GM18907 (cell line): ENCODE results near the gene ASGR1.
"Not testable (repeated sequence)": the region's sequence is repeated elsewhere in the genome, so short reads cannot be mapped to it uniquely, and the experiment has no call there.

Source experiments
- ATAC-seq: cut with Tn5 transposase; IDR thresholded peaks from one replicate; pipeline ENCODE4 v1.9.1; 2021; ENCODE audit warnings: mild to moderate bottlenecking, moderate library complexity; ENCODE audit not compliant: unreplicated experiment

ASGR1 gene

DNA sequence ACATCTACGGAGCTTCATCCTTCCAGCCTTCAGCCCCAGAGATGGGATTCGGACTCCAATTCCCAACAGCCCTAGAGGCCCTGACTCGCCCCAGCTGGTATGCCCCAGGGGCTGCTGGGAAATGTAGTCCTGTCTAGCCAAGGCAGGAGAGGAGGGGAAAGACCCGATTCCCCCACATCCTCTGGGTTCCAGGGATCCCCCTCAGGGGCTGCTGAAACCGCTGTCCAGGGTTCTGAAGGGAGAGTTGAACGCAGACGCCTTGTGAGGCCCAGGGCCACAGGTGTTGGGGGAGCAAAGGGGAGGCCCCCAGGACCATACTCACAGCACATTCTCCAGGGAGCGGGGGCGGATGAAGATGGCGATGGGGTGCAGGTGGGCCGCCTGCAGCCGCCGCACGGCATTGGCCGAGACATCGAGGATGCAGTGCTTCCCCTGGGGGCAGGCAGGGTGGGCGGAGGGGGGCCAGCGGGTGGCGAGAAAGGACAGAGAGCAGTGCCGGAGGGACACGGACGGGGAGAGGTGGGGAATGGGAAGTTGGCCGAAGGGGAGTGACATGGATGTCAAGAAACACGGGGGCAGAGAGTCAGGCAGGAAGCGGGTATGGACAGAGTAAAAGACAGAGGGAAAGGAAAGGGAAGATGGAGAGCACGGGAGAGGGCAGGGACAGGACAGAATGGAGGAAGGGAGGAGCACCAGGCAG lies 12.6 kb upstream of the ASGR1 start:
- no peak for ATAC-seq

DNA sequence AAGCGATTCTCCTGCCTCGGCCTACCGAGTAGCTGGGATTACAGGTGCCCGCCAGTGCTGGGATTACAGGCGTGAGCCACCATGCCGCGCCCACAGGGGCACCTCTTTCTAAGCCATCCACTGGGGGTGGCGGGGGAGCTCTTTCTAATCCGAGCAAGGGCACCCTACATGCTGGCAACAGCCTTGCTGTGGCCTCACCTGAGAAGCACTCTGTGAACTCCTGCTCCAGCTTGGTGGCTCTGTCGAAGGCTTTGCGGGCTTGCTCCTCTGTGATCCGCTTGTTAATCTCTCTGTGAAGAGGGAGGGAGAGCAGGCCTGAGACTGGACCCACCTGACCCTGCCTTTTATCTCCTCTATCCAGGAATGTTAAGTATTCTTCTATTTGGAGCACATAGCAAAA lies 11.9 kb upstream of the ASGR1 start:
- no peak for ATAC-seq

DNA sequence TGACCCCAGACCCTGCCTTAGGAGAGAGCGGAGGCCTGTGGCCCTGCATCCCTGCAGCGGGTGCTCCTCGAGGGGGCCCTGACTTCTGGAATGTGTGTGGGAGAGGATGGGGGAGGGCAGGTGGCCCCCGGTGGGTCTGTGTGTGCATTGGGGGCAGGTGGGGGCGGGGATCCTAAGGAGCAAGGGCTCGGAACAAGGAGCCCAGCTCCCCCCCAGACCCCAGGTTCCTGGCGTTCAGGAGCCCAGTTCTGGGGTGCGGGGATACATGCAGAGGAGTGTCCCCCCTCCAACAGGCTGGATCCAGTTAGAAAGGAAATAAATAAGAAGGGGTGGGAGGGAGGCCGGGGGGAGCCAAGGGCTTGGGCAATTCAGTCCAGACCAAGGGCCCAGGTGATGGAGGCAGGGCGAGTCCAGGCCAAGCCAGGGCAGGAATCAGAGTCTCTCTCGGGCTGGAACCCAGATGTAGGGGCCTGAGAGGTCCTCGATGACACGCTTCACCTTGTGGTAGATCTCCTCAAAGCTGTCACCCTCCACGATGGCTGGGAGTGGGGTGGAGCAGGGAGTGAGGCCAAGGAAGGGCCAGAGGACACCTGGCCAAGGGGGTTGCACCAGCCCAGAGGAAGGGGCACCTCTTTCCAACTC lies 11.2 kb upstream of the ASGR1 start:
- ATAC-seq = no peak

DNA sequence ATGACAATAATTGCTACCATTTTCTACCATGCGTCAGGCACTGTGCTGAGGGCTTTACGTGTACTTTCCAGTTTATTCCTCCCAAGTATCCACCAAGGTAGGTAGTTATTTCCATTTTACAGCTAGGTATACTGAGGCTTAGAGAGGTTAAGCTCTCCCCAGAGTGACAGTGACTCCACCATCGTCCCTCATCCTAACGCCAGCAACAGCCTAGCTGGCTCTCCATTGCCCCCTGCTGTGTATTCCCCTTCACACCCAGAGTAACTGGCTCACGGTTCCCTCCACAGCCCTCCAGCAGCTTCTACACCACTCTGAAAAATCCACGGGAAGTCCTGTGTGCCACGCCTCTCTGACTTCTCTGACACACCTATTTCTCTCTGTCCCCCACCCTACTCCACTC lies 7.1 kb upstream of the ASGR1 start:
- no peak for ATAC-seq

DNA sequence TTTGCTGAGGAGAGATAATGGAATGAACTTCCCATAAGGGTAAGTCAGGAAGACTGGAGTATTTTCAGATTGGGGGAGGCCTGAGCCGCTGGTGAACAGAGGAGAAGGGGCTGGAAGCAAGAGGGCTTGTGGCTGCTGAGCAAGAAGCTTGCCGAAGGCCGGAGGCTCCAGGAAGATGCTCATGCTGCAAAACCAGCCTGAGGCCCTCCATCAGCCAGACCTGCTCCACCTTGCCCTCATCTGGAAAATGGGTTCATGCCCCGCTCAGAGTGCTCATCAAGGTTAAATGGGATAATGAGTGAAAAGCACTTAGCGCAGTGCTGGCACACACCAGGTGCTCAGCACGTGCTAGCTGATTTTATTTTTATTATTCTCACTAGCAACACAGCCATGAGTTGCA lies 5.5 kb upstream of the ASGR1 start:
- ATAC-seq = no peak

DNA sequence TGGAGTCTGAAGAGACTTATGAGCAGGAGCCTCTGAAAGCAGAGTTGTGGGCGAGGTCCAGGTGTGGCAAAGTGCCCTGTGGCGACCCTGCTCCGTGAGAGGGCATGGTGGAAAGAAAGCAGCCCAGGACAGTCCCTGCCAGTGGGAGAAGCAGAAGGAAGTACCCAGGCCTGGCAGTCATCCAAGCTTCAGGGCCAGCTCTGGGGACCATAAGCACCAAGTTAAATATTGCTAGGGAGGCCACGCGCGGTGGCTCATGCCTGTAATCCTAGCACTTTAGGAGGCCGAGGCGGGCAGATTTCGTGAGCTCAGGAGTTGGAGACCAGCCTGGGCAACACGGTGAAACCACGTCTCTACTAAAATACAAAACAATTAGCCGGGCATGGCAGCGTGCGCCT lies 4.9 kb upstream of the ASGR1 start:
- ATAC-seq = no peak

DNA sequence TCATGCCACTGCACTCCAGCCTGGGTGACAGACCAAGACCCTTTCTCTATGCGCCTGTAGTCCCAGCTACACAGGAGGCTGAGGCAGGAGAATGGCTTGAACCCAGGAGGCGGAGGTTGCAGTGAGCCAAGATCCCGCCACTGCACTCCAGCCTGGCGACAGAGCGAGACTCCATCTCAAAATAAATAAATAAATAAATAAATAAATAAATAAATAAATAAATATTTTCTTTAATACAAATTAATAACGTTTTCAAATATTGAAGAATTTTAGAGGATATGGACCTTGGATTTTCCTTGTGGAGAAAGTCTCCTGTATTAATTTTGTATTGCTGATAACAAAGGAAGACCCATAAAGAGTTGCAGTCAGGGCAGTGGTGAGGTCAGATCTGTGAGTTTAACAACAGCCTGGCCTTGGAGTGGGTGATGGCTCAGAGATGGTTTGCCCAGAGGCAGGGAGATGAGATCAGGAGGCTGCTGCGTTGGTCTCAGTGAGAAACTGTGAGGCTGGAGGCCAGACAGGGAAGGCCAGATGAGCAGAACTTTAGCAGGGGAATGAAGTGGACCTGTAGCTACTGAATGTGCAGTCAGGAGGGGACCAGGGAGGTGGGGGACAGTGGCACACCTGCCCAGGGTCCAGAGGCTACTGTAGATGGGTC lies 4.4 kb upstream of the ASGR1 start:
- no peak for ATAC-seq

DNA sequence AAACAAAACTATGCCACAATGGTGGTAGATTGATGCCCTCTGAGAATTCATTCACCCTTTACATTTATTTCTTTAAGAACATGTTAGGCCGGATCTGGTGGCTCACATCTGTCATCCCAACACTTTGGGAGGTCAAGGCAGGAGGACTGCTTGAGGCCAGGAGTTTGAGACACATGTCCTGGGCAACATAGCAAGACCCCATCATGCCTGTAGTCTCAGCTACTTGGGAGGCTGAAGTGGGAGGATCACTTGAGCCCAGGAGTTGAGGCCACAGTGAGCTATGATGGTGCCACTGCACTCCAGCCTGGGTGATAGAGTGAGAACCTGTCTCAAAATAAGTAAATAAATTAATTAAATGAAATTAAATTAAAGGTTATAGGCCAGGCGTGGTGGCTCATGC lies 2.9 kb upstream of the ASGR1 start:
- not testable (repeated sequence) for ATAC-seq

DNA sequence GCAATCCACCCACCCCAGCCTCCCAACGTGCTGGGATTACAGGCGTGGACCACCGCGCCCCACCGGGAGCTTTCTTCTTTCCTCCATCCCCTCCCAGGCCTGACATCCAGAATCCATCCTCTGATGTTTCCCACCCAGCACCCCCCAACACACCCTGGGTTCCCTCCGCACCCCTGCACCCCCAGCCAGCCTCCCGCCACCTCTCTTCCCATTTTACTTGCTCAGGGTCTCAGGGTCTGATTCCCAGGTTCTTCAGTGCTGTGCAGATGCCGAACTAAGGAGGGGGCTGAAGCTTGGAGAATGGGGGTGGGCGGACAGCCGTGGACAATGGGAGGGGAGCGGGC lies 225 bp downstream of the ASGR1 start:
- ATAC-seq = no peak

DNA sequence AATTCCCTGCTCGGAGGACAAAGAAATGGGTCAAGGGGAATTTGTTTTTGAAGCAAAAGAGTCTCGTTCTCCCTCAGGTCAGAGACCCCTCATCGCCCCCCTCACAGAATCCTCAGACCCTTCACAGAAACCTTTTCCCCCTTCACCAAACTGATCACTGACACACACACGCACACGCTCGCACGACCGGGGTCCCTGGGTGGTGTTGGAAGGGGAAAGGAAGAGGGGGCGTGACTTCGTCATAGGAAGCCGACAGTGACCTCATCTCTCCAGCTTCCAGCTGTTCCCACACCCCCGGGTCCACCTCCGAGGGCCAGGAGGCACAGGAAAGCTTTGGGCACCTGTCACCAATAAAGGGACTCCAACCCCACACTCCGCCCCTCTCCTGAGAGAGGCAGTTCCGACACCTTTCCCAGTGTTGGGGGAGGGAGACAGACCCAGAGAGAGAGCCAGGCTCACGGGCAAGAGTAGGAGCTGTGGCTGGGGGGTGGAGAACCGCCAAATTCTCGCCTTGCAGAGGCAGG lies 1.2 kb downstream of the ASGR1 start:
- no peak for ATAC-seq

DNA sequence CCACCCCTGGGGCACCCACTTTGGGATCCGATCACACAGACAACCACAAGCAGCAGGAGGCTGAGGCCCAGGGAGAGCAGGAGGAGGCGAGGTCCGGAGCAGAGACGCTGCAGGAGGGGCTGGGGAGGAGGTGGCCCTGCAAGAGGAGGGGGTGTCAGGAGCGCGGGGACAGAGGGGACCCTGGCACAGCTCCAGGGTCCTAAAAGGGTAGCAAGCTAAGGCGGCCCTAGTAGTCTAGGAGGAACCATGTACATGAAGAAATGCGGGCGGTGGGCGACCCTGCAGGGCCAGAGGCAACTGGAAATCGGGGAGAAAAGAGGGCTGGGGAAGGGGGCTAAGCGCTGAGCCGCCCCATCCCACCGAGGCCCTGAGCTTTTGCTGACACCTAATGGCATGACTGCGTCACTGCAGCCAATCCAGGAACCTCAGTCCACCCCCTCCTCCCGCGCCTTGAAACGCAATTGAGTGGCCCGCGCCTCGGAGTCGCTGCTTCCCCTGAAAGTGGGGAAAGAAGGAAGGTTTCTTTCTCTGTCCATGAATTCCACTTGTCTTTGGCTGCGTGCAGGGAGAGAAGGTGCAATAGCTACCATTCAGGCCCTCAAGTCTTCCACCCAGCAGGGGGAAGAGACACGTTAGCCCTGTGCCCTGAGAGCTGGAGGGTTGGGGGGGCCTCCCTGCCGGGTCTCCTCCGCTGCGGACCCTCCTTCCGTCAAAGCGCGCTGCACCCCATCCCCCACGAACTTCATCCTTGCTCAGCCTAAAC lies 1.8 kb downstream of the ASGR1 start:
- no peak for ATAC-seq

DNA sequence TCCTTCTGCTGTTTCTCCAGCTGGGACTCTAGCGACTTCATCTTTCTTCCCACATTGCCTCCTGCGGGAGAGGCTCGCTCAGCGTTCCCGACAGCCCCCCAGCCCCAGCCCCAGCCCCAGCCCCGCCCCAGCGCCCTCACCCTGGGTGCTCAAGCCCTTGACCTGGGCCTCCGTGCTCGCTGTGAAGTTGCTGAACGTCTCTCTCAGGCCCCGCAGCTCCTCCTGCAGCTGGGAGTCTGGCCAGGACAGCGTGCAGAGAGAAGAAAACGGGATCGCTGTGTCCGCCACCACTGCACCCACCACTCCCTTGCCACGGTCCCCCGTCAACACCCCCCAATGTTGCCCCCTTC lies 2.4 kb downstream of the ASGR1 start:
- ATAC-seq = no peak

DNA sequence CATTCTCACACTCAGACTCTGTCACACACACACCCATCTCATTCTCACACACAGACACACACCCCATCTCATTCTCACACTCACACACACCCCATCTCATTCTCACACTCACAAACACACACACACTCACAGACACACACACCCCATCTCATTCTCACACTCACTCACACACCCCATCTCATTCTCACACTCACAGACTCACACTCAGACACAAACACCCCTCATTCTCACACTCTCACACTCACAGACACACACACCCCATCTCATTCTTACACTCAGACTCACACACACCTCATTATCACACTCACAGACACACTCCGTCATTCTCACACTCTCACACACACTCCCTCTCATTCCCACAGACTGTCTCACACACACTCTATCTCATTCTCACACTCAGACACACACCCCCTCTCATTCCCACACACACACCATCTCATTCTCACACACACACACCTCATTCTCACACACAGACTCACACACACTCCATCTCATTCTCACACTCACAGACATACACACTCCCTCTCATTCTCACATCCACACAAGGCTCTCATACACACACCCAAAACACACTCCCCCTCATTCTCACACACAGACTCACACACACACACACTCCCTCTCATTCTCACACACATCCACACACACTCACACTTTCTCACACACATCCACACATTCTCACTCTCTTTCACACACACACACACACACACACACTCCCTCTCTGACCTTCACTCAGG lies 2.9 kb downstream of the ASGR1 start:
- ATAC-seq = no peak

DNA sequence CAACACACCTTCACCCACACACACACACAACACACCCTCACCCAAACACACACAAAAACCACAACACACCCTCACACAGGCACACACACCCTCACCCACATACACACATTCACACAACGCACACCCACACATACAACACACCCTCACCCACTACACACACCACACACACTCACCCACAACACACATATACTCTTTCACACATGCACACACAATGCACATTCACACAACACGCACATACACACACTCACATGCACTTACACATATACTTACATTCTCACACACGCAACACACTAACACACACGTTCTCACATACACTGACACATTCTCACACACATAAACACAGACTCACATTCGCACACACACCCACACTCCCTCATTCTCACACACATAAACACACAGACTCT lies 3.8 kb downstream of the ASGR1 start:
- no peak for ATAC-seq

DNA sequence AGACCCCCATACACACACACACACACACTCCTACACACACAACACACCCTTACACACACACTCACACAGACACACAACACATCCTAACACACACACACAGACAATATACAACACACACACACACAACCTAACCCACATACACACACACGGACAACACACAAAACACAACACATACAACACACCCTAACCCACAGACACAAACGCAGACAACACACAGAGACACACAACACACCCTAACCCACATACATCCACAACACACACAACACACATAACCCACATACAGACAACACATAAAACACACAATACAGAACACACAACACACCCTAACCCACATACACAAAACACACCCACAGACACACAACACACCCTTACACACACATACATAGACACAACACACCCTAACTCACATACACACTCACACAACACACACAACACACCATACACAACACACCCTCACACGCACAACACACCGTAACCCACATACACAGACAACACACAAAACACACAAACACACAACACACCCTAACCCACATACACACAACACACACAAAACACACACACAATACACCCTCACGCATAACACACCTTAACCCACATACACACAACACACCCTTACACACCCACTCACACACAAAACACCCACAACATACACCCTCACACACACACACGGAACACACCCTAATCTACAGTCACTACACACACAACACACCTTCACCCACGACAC lies 4.4 kb downstream of the ASGR1 start:
- no peak for ATAC-seq

DNA sequence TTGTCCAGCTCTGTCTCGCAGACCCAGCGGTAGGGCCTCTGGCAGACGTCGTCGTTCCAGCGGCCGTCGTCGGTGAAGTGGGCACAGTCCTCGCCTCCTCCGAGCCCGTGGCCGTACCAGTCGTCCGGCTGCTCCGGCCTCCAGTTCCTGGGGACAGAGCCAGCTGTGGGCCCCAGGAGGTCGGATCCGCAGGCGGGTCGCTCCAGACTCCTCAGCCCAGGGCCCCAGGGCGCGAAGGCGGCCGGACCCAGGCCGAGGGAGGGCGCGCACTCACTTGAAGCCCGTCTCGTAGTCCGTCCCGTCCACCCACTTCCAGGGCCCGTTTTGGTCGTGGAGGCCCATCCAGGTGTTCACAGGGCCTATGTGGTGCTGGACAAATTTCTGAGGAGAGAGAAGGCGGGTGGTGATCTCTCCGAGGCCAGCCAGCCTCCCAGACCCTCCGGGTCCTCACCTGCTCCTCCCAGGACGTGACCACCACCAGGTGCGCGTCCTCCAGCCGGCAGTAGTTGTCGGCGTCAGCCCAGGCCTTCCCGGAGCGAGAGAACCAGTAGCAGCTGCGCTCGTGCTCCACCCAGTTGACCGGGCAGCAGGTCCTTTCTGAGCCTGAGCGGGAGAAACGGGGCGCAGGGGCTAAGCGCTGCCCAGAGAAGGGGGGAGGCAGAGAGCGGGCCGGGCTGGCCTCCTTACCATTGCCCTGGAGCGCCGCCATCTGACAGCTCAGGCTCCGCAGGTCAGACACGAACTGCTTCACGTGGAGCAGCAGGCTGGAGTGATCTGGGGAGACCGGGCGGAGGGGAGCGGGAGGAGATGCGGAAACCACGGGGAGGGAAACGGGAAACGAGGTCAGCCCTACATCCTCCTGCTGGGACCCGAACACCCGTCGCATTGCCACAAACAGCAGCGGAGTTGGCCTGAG lies 5.2 kb downstream of the ASGR1 start:
- no peak for ATAC-seq

DNA sequence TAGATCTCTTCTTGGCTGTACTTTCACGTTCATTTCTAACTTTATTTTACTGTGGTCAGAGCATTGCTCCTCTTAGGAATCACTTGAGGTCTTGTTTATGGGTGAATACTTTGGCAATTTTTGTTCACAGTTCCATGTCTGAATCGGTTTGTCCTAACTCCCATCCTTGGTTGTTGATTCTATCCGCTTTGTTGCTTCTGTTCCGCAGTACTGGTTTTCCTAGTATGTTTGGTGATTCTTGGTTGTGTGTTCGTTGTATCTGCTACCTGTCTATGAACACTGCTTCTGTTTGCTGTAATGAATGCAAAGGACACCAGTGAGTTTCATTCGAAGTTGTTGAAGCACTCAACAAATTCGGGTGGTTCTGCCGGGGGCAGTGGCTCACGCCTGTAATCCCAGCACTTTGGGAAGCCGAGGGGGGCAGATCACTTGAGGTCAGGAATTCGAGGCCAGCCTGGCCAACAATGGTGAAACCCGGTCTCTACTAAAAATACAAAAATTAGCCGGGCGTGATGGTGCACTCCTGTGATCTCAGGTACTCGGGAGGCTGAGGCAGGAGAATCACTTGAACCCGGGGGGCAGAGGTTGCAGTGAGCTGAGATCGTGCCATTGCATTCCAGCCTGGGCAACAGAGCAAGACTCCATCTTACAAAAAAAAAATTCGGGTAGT lies 6.5 kb downstream of the ASGR1 start:
- ATAC-seq = not testable (repeated sequence)

DNA sequence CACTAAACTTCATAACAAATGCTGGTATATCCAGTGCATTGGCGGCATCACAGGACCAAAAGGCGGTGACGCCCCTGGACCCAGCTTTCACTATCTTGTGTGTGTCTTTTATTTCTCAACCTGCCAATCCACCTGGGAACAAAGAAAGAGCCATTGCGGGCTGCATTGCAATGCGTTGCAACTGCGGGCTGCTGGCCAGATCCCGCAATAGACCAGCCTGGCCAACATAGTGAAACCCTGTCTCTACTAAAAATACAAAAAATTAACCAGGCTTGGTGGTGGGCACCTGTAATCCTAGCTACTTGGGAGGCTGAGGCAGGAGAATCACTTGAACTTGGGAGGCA lies 9.6 kb downstream of the ASGR1 start:
- not testable (repeated sequence) for ATAC-seq
